Colonic mucosa (tissue), 4 donors: ENCODE results near the gene CRADD. TPM values are rescaled to one million over a fixed set of nuclear protein-coding genes. Genes with fewer than 3 reads are reported as not detected.

Experiments used
- DNase-seq: peaks from one replicate; pipeline ENCODE4 v3.0.0-alpha.2; 2020
- H3K27ac ChIP-seq: fragments of 200-600 bp; one replicate; pipeline ENCODE4 v1.8.0; 2021
- H3K27me3 ChIP-seq: fragments of 200-600 bp; one replicate; pipeline ENCODE4 v1.8.0; 2021
- H3K36me3 ChIP-seq: fragments of 200-600 bp; one replicate; pipeline ENCODE4 v1.8.0; 2021
- H3K4me1 ChIP-seq: fragments of 200-600 bp; one replicate; pipeline ENCODE4 v1.8.0; 2021; ENCODE audit warnings: mild to moderate bottlenecking
- H3K4me3 ChIP-seq: fragments of 200-600 bp; one replicate; pipeline ENCODE4 v1.8.0; 2021
- H3K9ac ChIP-seq, 2 donors: one replicate each; pipeline ENCODE4 v1.7.0; 2013; ENCODE audit warnings: control low read depth in 2 of 2, low read depth in 2 of 2, low read length in 2 of 2
- H3K9me3 ChIP-seq: fragments of 200-600 bp; one replicate; pipeline ENCODE4 v1.8.0; 2021
- CTCF ChIP-seq: fragments of 200-600 bp; IDR thresholded peaks from one replicate; pipeline ENCODE4 v1.8.0; 2022; ENCODE audit warnings: antibody characterized with exemption, mild to moderate bottlenecking
- intact Hi-C: fragments of 100-400 bp; cut with DNase I; formaldehyde crosslinking; loops from one replicate; pipeline ENCODE4 v1.14.1; 2022
- total RNA-seq, 2 donors: library from RNA; stranded (reverse); fragmentation: NEBNext Ultra II Directional in 1 of 2; extraction: Animal tissue kit (Norgen Biotek cat#: 25700) in 1 of 2; gene quantifications; one replicate each; pipeline ENCODE4 v1.2.1, GENCODE V29; 2021
- donor health status: healthy.
- donor health status: DM: no; HTN: no; CAD: no.
- donor health status: DM: no; HTN: no; CAD: no.

The CRADD gene
- total RNA-seq, 2 donors from 2014 or later, result 18.2 to 23.9 TPM

GRCh38 chr12:93836620-93837260, 159.6 kb downstream of the CRADD start:
- TF ChIP-seq CTCF, result no peak
- no peak overlapping the region for H3K27ac ChIP-seq
- no peaks in the 10 kb centered on the region for H3K27me3 ChIP-seq
- H3K4me1 ChIP-seq, result no peaks in the 10 kb centered on the region
- no peaks in the 10 kb centered on the region for H3K9me3 ChIP-seq
- H3K9ac ChIP-seq, result no peak overlapping the region
- intact Hi-C loops, result no loop called here
- H3K4me3 ChIP-seq, result no peak overlapping the region
- H3K36me3 ChIP-seq, result no peaks in the 10 kb centered on the region
- DNase-seq, result no peak

GRCh38 chr12:93838193-93838592, 161.0 kb downstream of the CRADD start:
- H3K36me3 ChIP-seq, result no peaks in the 10 kb centered on the region
- no peak overlapping the region for H3K27ac ChIP-seq
- no peak for TF ChIP-seq CTCF
- no peaks in the 10 kb centered on the region for H3K27me3 ChIP-seq
- intact Hi-C loops, result no loop called here
- no peak overlapping the region for H3K9ac ChIP-seq
- H3K9me3 ChIP-seq, result no peaks in the 10 kb centered on the region
- H3K4me3 ChIP-seq, result no peak overlapping the region
- no peak for DNase-seq
- no peaks in the 10 kb centered on the region for H3K4me1 ChIP-seq

- Histone ChIP-seq H3K27me3 (no peaks in the 10 kb centered on the region), H3K9me3 (no peaks in the 10 kb centered on the region)
Observed at GRCh38 chr12:93839064-93839463, 161.9 kb downstream of the CRADD start.

GRCh38 chr12:93841671-93842070, 164.5 kb downstream of the CRADD start:
- intact Hi-C loops, result no loop called here
- TF ChIP-seq CTCF, result no peak
- Histone ChIP-seq H3K4me1 (no peaks in the 10 kb centered on the region), H3K27me3 (no peaks in the 10 kb centered on the region), H3K4me3 (no peak overlapping the region), H3K27ac (no peak overlapping the region), H3K9me3 (no peaks in the 10 kb centered on the region), H3K9ac (no peak overlapping the region), H3K36me3 (no peaks in the 10 kb centered on the region)
- no peak for DNase-seq

More at GRCh38 chr12:93839064-93839463, 161.9 kb downstream of the CRADD start:
- Histone ChIP-seq H3K36me3 (no peaks in the 10 kb centered on the region), H3K27ac (no peak overlapping the region), H3K4me1 (no peaks in the 10 kb centered on the region), H3K4me3 (no peak overlapping the region), H3K9ac (no peak overlapping the region)
- TF ChIP-seq CTCF, result no peak
- intact Hi-C loops, result no loop called here
- no peak for DNase-seq

GRCh38 chr12:93844164-93844784, 167.1 kb downstream of the CRADD start:
- H3K36me3 ChIP-seq, result no peaks in the 10 kb centered on the region
- no peaks in the 10 kb centered on the region for H3K9me3 ChIP-seq
- TF ChIP-seq CTCF, result no peak
- no peaks in the 10 kb centered on the region for H3K27me3 ChIP-seq
- no peak for DNase-seq
- no peaks in the 10 kb centered on the region for H3K4me1 ChIP-seq
- no peak overlapping the region for H3K4me3 ChIP-seq
- intact Hi-C loops, result no loop called here
- no peak overlapping the region for H3K9ac ChIP-seq
- H3K27ac ChIP-seq, result no peak overlapping the region
